HG02943 (cell line): ENCODE data around the gene KCNMB3.
"Not testable (repeated sequence)": the region's sequence is repeated elsewhere in the genome, so short reads cannot be mapped to it uniquely, and the experiment has no call there.

ENCODE experiments used
- ATAC-seq: cut with Tn5 transposase; IDR thresholded peaks from one replicate; pipeline ENCODE4 v1.9.1; 2021; ENCODE audit warnings: mild to moderate bottlenecking, low read depth, moderate library complexity; ENCODE audit not compliant: unreplicated experiment

The KCNMB3 gene, protein sequence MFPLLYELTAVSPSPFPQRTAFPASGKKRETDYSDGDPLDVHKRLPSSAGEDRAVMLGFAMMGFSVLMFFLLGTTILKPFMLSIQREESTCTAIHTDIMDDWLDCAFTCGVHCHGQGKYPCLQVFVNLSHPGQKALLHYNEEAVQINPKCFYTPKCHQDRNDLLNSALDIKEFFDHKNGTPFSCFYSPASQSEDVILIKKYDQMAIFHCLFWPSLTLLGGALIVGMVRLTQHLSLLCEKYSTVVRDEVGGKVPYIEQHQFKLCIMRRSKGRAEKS

DNA sequence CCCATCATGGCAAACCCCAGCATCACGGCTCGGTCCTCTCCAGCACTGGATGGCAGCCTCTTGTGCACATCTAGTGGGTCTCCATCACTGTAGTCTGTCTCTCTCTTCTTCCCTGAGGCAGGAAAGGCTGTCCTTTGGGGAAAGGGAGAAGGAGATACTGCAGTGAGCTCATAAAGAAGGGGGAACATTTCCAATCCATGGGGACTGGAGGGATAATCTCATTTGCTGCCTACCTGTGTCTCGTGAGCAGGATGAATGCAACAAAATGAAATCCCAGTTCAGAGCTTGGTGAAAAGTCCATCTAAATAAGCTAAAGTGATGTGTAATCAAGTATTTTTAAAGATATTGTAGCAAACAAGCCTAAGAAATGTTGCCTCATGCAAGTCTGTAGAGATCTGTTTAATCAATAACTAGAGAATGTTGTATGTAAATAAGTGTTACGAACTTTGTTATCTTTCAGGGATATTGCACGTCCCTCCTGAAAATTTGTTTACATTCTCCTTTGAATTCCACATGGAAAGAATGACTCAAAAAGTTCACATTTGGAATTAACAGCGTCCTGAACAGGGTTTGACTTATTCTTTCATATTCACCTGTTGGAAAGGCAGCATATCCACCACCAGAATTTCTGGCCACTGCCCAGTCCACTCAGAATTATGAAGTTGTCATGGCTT, at the start of gene KCNMB3:
Gene KCNMB3 (minus strand): TSS at position 312 of the 674 bp plus-strand sequence. CDS start 124 bp downstream, at position 188.
- ATAC-seq: no peak

DNA sequence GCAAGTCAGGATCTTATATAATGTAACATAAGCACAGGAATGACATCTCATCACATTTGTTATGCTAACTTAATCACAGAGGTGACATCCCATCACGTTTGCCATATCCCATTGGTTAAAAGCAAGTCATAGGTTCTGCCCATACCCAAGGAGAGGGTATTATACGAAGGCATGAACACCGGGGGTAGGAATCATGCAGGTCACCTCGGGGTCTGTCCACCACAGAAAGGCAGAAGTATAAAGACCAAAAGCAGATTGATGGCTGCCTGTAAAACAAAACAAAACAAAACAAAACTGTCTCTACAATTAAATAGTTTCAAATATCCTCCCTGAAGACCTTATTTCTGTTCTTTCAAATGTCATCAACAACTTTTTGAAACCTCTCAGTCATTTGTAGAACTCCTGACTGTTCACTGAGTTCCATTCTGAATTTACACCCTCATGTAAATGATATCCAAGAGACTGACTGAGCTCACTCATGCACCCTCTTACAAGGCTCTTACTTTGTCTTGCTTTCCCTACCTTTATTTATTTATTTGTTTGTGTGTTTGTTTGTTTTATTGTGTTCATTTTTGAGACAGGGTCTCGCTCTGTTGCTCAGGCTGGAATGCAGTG, 49.2 kb upstream of the KCNMB3 start:
- no peak for ATAC-seq

DNA sequence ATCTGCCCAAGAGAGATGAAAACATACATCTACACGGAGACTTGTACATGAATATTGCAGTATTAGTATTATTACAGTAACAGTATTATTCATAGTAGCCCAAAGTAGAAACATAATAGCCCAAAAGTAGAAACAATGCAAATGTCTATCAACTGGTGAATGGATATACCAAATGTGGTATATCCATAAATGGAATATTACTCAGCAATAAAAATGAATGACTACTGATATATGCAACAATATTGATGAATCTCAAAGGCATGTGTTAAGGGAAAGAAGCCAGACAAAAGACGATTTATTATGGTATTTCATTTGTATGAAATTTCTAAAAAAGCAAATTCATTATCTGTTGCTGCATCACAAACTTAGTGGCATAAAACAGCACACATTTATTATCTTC, 48.4 kb upstream of the KCNMB3 start:
- ATAC-seq: no peak

DNA sequence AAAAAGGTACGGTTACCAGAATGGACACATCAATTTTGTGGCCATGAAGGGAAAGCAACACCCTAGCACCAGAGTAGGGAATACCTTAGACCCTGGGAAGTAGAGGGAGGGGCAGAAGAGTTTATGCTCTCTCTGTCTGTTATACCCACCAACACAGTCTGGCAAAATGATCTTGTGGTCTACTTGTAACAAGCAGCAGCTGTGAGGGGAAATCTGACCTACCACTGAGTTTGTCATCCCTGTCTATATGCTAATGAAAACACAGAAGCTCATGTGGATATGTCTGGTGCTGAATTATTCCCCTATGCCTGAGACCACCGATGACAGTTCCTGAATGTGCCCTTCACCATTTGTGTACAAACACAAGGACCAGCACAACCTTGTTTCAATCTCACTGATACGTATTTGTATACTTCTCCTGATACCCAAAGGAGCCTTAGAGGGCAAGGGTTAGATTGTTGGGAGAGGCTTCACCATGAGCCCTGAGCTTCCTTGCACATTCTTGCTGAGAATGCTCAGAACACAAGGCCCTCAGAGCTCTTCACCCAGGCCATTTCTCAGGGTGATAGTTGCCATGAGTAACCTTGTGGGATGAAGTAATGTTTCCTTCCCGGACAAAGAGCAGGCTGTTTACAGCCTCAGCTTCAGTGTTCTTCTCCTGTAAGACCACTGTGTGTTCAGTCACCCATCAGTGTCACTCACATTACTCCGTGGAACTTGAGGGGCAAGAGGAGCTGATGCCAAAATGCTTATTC, 47.2 kb upstream of the KCNMB3 start:
- no peak for ATAC-seq

DNA sequence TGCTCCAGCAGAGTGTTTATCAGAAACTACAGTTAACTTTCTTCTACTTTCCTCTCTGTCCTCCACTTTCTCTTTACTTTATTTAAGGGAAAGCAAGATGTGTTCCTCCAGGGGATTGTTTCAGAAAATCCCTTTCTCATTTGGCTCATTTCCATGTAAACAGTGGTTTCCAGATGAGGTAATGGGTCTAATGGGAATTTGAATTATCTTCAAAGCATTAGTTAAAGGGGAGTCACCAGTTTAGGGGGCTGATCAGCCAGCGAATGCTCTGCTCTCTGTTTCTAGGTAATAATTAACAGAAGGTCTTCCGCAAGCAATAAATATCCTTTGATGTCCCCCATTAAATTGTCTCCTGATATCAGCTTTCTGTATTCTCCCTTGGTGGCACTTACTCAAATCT, 41.5 kb upstream of the KCNMB3 start:
- no peak for ATAC-seq

DNA sequence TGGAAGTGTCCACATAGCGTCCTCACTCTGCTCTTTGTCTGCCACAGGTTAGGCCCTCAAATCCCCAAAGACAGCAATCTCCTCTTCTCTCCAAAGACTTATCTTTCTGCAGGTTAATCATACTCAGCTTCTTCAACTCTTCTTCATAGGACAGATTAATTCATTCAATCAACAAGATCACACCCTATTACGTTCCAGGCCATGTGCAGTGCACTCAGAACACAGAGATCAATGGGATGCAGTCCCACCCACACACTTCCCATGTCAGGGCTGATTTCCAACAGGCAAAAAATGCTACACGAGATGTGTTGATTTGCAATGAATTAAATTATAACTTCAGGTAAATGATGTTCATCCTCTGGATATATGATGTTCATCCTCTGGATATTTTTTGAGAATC, 38.4 kb upstream of the KCNMB3 start:
- no peak for ATAC-seq

DNA sequence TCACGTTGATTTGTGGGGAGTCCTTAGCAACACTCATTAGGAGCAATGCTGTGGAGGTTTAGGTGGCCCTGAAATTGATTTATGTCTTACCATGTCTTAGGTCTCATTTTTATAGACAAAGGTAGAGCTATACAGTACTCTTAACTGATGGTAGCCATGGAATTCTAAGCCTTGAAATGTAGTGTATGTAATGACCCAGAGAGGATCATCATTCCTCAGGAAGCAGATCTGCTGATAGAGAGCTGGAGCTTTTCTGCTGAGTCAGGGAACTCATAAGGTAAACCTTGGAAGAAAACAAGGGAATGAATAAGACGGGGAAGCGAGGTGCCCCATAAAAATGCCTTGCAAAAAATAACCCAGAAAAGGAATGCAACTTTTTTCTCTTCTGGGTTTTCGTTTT, 37.9 kb upstream of the KCNMB3 start:
- no peak for ATAC-seq

DNA sequence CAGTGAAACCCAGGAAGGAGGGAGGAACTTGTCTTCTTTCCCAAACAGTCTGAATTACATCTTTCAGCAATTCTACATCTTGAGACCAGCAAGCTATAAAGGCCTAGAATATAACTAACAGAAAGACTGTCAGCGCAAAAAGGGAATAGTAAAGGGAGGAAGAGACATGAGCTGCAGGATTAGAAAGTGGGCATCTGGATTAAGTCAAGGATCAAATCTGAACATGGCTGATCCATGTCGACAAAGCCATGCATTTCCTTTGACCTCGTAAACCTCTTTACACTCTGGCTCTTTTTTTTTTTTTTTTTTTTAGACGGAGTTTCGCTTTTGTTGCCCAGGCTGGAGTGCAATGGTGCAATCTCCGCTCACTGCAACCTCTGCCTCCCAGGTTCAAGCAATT, 35.4 kb upstream of the KCNMB3 start:
- ATAC-seq: no peak

DNA sequence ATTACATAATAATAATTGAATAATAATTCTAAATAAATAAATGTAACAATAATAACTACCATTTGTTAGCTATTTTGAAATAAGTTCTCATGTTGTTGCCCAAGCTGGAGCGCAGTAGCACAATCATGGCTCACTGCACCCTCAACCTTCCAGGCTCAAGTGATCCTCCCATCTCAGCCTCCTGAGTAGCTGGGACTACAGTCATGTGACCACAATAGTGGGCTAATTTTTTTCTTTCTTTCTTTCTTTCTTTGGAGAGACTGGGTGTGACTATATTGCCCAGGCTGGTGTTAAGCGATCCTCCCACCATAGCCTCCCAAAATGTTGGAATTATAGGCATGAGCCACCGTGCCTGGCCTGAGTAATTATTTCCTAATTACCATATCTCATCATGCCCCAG, 30.9 kb upstream of the KCNMB3 start:
- no peak for ATAC-seq

DNA sequence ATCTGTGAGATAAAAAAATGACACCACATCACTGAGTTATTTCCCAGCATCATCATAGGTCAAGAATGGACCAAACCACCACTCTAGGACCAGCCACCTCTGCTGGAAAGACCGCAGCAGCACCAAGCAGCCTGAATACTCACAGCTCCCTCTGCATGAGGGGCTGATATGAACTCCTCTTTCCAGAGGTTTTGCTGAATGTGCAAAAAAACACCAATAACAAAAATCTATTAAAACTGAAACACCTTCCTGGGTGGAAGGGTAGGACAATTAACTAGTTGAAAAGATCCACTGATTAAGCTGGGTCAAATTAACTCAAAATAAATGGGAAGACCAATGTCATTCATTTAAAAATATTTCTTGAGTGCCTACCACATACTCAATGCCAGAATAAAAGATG, 28.9 kb upstream of the KCNMB3 start:
- ATAC-seq: no peak

DNA sequence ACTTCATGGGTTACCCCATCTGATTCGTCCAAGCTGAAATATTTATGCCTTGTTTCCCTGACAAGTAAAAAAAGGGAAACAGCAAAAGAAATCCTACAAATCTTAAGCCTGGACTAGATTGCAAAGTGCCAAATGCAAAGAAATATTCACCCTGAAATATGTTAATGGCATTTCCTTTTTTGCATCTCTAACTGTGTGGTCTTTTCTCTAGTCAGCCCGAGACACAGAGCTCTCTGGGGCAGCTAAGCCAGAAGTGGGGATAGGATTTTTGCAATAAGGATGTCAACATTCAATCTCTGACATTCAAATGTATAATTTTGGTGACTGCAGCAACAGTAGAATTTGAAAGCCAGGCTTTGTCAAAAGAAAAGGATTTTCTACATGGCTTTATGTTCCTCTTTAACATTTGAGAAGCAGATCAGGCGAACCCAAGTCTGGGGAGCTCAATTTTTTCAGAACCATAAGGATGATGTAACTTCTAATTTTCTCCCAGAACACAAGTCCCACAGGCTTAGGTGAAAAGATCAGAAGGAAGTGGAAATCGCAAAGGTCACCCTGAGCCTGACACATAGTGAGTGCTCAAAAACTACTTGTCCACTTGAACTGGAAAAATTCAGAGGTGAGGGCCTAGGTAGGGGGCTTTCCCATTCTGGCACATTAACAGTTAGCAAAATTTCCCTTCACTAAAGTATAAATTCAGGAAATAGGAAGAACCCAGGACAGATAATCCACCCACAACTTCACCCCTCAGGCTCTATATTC, 28.2 kb upstream of the KCNMB3 start:
- ATAC-seq: no peak

DNA sequence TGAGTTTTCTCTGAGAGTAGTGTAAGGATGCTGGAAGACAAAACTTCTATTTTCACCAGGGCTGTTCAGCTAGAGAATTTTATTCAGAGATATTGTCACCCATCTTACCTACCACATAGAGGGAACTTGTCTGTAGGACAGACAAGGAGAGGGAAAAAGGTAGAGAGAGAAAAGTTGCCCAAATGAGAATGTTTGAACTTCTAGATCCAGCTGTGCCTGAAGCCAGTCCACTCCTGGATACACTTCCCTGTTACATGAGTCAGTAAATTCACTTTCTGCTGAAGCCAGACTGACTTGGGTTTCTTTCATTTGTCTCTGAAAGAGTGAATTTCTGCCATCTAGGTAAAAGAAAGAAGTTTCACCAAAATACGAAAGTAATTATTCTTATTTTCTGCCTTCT, 27.2 kb upstream of the KCNMB3 start:
- no peak for ATAC-seq

DNA sequence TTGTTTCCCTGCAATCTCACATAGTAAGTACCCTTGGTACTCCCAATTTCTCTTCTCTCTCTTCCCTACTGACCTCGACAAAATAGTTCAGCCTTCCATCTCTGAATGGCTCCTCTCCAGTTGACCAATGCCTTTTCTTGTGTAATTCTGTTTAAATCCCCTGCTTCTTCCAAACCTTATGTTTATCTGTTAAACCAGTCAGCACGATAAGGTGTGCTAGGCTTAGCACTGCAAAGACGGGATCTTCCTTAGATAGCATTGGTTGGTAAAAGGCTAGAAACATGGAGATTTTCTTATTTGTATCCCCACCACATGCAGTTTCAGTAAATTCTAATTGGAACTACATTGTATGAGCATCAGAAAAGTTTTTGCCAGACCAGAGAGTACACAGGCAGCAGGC, 25.8 kb upstream of the KCNMB3 start:
- ATAC-seq: no peak

DNA sequence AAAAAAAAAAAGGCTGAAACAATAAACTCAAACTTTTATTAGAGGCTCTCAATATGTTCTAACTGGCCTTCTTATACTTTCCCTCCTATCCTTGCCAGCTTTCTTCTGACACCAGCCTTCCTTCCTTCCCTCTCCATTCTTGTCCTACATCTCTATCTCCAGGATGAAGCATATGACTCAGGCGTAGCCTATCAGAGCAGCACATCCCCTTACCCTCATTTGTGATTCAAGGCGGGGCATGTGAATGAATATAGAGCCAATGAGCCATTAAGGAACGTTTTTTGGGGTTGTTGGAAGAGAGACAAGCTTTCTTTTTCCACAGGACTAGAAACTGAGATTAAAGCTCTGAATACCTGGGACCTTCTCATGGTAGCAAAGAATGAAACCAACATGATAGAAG, 25.1 kb upstream of the KCNMB3 start:
- no peak for ATAC-seq

DNA sequence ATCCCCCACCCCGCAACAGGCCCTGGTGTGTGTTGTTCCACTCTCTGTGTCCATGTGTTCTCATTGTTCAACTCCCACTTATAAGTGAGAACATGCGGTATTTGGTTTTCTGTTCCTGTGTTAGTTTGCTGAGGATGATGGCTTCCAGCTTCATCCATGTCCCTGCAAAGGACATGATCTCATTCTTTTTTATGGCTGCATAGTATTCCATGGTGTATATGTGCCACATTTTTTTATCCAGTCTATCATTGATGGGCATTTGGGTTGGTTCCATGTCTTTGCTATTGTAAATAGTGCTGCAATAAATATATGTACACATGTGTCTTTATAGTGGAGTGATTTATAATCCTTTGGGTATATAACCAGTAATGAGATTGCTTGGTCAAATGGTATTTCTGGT, 23.5 kb upstream of the KCNMB3 start:
- ATAC-seq: not testable (repeated sequence)

DNA sequence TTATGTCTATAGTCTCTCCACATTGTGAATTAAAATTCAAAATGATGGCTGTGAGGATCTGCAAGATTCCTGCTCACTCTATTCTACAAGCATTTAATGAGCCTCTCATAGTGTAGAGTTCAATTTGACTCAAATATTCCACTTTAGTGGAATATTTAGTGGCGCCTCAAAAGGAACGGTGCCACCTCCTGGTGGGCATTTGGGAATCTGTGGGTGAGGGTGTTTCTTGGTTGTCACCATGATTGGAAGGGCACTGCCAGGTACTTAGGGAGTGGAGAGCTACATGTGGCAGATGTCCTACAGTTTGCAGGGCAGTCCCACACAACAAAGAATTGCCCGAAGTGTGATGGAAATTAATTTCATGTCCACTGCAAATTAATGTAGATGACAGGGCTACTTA, 21.5 kb upstream of the KCNMB3 start:
- no peak for ATAC-seq

DNA sequence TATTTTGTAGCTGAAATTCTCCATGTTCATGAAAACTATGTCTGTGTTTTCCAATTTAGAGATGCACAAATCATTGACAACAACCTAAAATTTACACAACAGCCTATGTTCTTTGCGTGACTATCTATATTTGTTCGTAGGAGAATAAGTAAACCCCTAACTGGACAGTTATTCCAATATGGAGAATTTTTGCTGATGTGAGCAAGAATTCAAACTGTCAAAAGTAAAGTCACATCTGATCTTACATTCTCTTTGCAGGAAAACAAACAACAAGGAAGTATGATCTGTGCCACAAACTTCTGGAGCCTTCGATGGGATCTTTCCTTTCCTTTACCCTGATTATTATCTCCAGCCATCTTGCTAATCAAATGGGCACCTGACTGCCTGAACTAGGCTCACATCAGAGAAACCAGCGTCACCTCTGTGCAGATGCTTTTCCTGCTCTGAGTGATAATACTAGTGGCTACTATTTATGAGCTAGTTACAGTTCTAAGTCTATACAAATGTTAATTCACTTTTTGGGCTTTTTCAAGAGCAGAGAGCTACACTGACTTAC, 18.3 kb upstream of the KCNMB3 start:
- no peak for ATAC-seq

DNA sequence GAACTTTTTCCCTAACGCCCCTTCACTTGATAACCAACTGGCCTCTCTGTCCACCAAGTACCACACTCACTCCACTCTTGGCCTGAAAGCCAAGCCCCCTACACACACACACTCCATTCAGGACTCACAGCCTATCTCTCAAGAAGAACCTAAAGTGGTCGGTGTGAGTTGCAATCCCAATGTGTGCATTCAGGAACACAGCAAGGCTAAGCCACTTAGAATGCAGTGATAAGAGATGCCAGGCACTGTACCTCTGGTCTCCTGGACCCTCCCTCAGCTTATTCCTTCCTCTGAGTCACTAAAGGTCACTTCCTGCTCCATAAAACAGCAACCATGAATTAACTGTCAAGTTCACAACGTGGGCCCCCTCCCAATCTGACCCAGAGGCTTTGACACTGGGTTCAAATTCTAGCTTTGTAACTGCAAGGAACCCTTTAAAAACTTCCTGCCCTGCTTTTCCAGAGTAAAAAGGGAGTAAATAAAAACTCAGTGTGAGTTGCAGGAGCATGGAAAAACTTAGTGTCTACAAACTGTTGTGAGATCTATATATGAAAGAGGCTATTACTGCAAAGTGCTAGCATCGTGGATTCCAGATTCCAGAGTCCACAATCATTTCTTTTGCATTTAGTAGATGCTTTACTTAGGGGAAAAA, 17.6 kb upstream of the KCNMB3 start:
- no peak for ATAC-seq

DNA sequence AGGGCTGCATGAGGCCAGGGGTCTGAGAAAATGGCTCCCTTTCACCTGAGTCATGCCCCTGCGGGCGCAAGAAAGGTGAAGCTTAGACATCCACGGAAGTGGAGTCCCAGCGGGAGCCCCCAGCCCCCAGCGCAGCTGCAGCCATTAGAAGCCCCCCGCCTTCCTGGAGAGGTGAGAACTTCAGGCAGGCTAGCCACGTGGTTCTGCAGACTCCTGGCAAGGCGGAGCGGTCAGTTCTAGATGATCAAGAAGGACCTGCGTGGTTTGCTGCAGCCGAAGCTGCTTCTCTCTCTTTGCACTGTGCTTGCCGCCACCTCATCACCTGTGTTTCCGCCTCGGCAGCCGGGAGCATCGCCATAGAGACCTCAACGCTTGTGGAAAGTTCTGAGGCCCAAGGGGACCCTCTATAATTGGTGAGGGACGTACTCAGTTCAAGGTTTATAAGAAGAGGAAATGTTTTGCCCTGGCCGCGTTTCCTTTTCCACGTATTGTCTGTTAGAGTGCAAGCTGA, 15.8 kb upstream of the KCNMB3 start:
- ATAC-seq: no peak

DNA sequence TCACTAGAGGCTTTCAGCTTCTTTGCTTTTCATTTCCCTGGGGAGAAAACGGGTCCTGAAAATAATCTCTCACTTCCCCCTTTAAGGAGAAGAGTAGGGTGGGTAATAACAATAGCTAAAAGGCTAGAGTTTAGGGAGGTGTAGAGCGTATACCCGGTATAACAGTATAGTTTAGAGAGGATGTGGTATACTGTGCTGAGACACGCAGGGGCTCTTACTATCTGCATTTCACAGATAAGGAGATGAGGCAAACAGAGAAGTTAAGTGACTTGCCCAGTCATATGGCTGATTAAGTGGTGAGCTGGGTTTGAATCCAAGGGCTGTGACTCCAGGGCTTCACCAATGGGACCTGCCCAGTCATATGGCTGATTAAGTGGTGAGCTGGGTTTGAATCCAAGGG, 15.0 kb upstream of the KCNMB3 start:
- ATAC-seq: no peak
